IPS-18a (cell line): ENCODE results near the gene RELT.
A peak's percentile ranks its signal among the peaks of the same experiment; 100 is the strongest.

Experiments
- H3K27ac ChIP-seq: one replicate; pipeline ENCODE4 v1.5.1; 2013; ENCODE audit warnings: low read length
- H3K27me3 ChIP-seq: one replicate; pipeline ENCODE4 v1.6.1; 2013; ENCODE audit warnings: mild to moderate bottlenecking, low read length; ENCODE audit not compliant: control insufficient read depth, insufficient read depth
- H3K36me3 ChIP-seq: one replicate; pipeline ENCODE4 v1.6.1; 2013; ENCODE audit warnings: low read depth, low read length; ENCODE audit not compliant: control insufficient read depth
- H3K4me1 ChIP-seq: one replicate; pipeline ENCODE4 v1.6.1; 2013; ENCODE audit warnings: low read depth, low read length; ENCODE audit not compliant: control insufficient read depth
- H3K4me3 ChIP-seq: one replicate; pipeline ENCODE4 v1.5.1; 2013; ENCODE audit warnings: low read length
- H3K9ac ChIP-seq: one replicate; pipeline ENCODE4 v1.6.1; 2013; ENCODE audit warnings: mild to moderate bottlenecking, low read length, moderate library complexity
- H3K9me3 ChIP-seq: one replicate; pipeline ENCODE4 v1.6.1; 2013; ENCODE audit warnings: low read depth, low read length; ENCODE audit not compliant: control insufficient read depth

RELT gene

GRCh38 chr11:73350908-73351636 lies 25.1 kb upstream of the RELT start:
- H3K36me3 ChIP-seq = no peaks in the 10 kb centered on the region
- H3K9me3 ChIP-seq = no peaks in the 10 kb centered on the region
- H3K27me3 ChIP-seq = no peaks in the 10 kb centered on the region
- H3K27ac ChIP-seq = no peak overlapping the region
- H3K4me3 ChIP-seq = no peak overlapping the region
- no peak overlapping the region for H3K9ac ChIP-seq
- peaks cover 2% of the 10 kb centered on the region for H3K4me1 ChIP-seq

GRCh38 chr11:73353422-73353821 lies 22.8 kb upstream of the RELT start:
- Histone ChIP-seq H3K4me1 (peaks cover 2% of the 10 kb centered on the region), H3K4me3 (no peak overlapping the region), H3K27ac (no peak overlapping the region), H3K9me3 (no peaks in the 10 kb centered on the region), H3K9ac (no peak overlapping the region), H3K36me3 (no peaks in the 10 kb centered on the region), H3K27me3 (no peaks in the 10 kb centered on the region)

DNA sequence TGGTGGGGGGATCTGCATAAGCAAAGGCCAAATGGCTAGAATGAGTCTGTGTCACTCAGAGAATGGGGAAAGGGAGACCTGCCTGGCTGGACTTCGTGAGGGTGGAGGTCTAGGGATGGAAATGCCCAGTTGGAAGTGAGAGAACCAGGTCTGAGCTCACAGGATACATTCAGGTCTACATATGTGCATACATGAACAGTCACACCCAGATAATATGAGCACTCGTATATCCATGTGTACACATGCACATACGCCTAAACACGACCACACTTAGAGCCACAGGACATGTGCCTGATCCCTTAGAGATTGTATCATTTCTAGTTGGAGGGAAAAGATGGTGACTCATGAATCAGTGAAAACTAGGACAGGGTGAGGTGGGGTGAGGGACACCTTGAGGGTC lies 21.1 kb upstream of the RELT start:
- Histone ChIP-seq H3K9me3 (no peaks in the 10 kb centered on the region), H3K4me3 (no peak overlapping the region), H3K36me3 (no peaks in the 10 kb centered on the region), H3K27me3 (no peaks in the 10 kb centered on the region), H3K4me1 (no peaks in the 10 kb centered on the region), H3K9ac (no peak overlapping the region), H3K27ac (no peak overlapping the region)

DNA sequence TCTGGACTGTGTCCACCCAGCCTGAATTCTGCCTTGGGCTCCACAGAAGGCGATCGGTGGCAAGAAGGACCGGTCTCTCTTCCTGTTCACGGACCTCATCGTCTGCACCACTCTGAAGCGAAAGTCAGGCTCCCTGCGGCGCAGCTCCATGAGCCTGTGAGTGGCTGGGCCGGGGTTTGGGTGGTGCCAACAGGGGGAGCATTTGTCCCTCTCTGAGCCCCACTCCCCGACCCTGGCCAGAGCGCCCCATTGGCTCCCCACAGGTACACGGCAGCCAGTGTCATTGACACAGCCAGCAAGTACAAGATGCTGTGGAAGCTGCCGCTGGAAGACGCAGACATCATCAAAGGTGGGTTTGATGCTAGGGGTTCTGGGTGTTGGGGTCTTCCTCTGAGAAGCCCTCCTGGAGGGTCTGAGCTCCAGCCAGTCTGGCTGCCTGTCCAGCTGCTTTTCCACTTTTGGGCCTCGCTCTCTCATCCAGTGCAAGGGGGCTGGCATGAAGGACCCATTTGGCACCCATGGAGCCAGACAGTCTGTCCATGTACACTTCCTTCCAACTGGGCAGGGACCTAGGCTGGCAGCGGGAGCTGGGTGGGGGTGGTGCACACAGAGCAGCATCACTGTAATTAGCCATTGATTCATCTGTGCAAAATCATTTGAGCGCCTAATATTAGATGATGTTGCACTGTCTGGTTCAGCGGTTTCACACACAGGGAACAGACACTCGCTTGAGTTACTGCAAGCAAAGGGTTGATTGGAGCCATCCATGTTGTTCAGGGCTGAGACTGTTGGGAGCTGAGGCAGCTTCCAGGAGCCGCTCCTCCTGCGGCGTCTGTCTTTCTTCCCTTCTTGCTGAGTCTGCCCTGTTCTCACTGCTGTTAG lies 19.0 kb upstream of the RELT start:
- Histone ChIP-seq H3K4me3 (no peak overlapping the region), H3K27me3 (no peaks in the 10 kb centered on the region), H3K27ac (no peak overlapping the region), H3K36me3 (no peaks in the 10 kb centered on the region), H3K4me1 (no peaks in the 10 kb centered on the region), H3K9me3 (no peaks in the 10 kb centered on the region), H3K9ac (no peak overlapping the region)

DNA sequence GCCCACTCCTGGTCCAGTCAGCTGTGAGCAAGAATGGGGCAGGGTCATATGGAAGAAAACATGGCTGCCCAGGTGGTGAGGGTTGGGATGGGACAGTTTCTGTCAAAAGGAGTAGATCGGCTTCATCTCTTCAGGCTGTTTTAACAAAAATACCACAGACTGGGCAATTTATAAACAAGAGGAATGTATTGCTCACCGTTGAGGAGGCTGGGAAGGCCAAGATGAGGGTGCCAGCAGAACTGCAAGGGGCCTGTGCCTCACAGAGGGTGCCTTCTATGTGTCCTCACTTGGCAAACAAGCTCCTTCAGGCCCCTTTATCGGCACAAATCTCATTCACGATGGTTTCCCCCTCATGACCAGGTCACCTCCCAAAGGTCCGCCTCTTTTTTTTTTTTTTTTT lies 18.1 kb upstream of the RELT start:
- Histone ChIP-seq H3K27me3 (peaks cover 2% of the 10 kb centered on the region), H3K4me1 (no peaks in the 10 kb centered on the region), H3K9me3 (no peaks in the 10 kb centered on the region), H3K27ac (no peak overlapping the region), H3K9ac (no peak overlapping the region), H3K36me3 (no peaks in the 10 kb centered on the region), H3K4me3 (no peak overlapping the region)

- Histone ChIP-seq H3K9me3 (no peaks in the 10 kb centered on the region), H3K4me3 (no peak overlapping the region), H3K27me3 (peaks cover 3% of the 10 kb centered on the region), H3K9ac (no peak overlapping the region), H3K4me1 (no peaks in the 10 kb centered on the region), H3K27ac (no peak overlapping the region), H3K36me3 (no peaks in the 10 kb centered on the region)
Measured at GRCh38 chr11:73359341-73359740, 16.9 kb upstream of the RELT start.

DNA sequence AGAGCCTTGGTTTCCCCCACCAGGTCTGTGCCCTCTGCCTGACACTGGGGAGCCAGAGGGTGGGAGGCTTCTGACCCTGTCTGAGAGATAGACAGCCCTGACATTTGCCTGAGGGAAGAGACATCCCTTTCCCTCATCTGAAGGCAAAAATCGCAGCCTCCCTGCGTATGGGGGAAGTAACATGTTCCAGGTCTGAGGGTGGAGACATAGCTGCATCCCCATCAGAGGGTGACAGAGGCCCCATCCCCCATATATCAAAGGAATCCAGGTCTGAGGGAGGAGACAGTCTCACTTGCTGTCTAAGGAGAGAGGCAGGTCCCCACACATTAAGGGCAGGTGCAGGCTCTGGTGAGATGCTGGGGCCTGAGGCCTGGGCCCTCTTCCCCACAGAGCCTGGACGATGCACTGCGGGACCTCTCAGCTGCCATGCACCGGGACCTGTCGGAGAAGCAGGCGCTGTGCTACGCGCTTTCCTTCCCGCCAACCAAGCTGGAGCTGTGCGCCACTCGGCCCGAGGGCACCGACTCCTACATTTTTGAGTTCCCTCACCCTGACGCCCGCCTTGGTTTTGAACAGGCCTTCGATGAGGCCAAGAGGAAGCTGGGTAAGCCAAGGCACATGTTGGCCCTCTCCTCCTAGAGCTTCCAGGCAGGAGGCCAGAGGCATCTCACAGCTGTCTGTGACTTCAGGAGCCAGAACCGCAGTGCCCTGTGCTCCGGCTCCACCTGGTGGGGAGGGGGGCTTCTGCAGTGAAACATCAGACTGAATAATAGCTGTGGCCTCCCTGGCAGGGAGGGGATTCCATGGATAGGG lies 16.1 kb upstream of the RELT start:
- peaks cover 3% of the 10 kb centered on the region for H3K27me3 ChIP-seq
- no peaks in the 10 kb centered on the region for H3K4me1 ChIP-seq
- no peaks in the 10 kb centered on the region for H3K36me3 ChIP-seq
- no peak overlapping the region for H3K4me3 ChIP-seq
- no peaks in the 10 kb centered on the region for H3K9me3 ChIP-seq
- H3K9ac ChIP-seq = no peak overlapping the region
- no peak overlapping the region for H3K27ac ChIP-seq

DNA sequence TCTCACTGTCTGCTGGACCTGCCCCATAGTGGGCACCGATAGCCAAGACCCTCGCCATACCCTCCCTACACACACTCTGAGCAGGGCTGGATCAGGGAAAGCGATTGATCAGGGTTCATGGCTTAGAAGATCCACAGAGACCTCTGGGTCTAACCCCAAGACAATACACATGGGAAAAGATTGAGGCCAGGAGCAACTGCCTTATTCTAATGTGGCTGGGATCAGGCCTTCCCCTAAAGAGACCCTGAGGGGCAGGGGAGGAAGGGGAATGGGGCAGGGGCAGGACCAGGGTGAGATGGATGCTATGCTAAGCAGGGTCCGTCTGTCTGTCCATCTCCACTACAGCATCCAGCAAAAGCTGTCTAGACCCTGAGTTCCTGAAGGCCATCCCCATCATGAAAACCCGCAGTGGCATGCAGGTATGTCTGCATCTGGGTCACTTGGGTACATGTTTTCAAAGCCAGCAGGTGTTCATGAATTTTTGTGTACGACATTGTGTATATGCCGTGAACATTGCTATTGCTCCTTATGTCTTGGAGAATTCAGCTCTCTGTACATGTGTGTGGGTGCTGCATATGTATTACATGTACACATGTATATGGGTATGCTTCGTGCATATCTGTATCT lies 15.3 kb upstream of the RELT start:
- Histone ChIP-seq H3K36me3 (no peaks in the 10 kb centered on the region), H3K4me1 (no peaks in the 10 kb centered on the region), H3K27ac (no peak overlapping the region), H3K9me3 (no peaks in the 10 kb centered on the region), H3K4me3 (no peak overlapping the region), H3K27me3 (peaks cover 3% of the 10 kb centered on the region), H3K9ac (no peak overlapping the region)

DNA sequence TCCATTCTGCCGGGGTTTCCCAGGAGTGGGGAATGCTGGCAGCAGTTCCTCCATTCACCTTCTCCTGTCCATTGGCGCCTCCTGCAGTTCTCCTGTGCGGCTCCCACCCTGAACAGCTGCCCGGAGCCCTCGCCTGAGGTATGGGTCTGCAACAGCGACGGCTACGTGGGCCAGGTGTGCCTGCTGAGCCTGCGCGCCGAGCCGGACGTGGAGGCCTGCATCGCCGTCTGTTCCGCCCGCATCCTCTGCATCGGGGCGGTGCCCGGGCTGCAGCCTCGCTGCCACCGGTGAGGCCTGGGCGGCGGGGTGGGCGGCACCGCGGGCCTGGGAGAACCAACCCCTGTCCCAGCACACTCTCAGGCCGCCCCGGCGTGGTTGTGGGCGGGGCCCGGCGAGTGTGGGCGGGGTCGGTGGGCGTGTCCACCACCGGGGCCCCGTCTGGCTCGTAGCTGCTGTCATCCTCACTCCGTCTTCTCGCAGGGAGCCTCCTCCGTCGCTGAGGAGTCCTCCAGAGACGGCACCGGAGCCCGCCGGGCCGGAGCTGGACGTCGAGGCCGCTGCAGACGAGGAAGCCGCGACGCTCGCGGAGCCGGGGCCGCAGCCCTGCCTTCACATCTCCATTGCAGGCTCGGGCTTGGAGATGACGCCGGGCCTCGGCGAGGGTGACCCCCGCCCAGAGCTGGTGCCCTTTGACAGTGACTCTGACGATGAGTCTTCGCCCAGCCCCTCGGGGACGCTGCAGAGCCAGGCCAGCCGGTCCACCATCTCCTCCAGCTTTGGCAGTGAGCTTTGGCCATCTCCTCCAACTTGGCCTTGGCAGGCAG lies 14.0 kb upstream of the RELT start:
- Histone ChIP-seq H3K27ac (no peak overlapping the region), H3K36me3 (no peaks in the 10 kb centered on the region), H3K4me3 (peak overlapping the region; percentile 40), H3K27me3 (peaks cover 3% of the 10 kb centered on the region), H3K9me3 (no peaks in the 10 kb centered on the region), H3K4me1 (no peaks in the 10 kb centered on the region), H3K9ac (no peak overlapping the region)

GRCh38 chr11:73363147-73363546 lies 13.1 kb upstream of the RELT start:
- no peaks in the 10 kb centered on the region for H3K9me3 ChIP-seq
- H3K27ac ChIP-seq = no peak overlapping the region
- no peaks in the 10 kb centered on the region for H3K4me1 ChIP-seq
- no peaks in the 10 kb centered on the region for H3K36me3 ChIP-seq
- peaks cover 3% of the 10 kb centered on the region for H3K27me3 ChIP-seq
- H3K9ac ChIP-seq = no peak overlapping the region
- H3K4me3 ChIP-seq = no peak overlapping the region
